NOMO-1 treated with DMSO at 0.1 percent for 48 hours (cell line): ENCODE data around the gene PURA.
A peak's percentile ranks its signal among the peaks of the same experiment; 100 is the strongest.

Source experiments
- DNase-seq: peaks from one replicate; lab custom pipeline; 2025; ENCODE audit not compliant: unreplicated experiment; lab: John Stamatoyannopoulos, UW

Gene PURA

DNA sequence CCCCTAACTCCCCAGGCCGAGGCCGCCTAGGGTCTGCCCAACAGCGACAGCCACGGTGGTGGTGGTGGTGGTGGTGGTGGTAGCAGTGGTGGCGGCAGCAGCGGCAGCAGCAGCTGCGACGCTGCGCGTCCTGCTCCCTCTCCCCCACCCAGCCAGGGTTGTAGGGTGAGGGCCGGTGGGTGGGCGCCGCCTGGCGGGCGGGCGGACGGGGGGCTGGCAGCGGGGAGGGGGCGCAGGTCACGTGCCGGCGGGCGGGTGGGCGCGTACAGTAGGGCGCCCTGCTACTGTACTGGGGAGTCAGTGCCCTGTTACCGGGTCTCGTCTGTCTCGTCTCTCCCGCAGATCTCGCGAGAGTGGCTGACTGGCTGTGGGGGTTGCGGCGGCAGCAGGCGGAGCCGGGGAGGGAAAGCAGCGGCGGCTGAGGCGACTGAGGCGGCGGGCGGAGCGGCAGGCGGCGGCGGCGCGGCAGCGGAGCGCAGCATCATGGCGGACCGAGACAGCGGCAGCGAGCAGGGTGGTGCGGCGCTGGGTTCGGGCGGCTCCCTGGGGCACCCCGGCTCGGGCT lies at the start of gene PURA:
Gene PURA (plus strand): TSS at position 411 of the 565 bp plus-strand sequence. CDS start 73 bp downstream, at position 484.
- peak; percentile 92 for DNase-seq

GRCh38 chr5:140072812-140073211 lies 41.1 kb upstream of the PURA start:
- no peak for DNase-seq

DNA sequence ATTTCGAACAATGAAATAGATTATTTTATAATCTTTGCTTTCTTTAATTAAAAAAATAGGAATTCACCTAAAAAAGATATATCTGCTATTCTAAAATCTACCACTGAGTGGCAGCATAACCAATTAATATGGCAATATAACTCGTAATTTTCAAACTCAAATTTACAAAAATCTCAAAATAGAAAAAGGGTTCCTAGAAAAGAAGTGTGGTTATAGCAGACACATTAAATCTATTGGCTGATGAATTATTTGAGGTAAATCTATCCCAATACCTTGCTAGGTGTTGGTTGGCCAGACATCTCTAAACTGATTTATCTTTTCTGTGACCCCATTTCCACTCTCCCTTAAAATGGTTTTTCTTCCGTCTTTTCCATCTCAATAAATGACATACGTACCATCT lies 40.6 kb upstream of the PURA start:
- DNase-seq, result peak; percentile 9

- DNase-seq, result peak; percentile 6
Measured at GRCh38 chr5:140075371-140075770, 38.5 kb upstream of the PURA start.

DNA sequence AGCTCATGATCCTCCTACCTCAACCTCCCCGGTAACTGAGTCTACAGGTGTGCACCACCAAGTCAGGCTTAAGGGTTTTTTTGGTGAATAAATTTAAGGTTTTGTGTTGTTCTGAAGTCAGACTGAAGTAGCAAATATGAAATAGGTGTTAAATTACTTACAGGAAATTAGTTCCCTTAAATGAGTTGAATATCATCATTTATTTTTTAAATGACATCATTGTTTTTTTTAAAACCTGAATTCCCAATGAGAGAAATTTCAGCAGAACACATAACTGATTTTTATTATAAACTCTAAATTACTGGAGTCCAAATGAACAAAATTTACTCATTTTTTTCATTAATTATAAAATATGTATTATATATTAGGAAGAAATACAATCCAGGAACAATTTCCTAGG lies 37.8 kb upstream of the PURA start:
- DNase-seq, result no peak

- no peak for DNase-seq
Measured at GRCh38 chr5:140076788-140077187, 37.1 kb upstream of the PURA start.

- peak; percentile 7 for DNase-seq
Measured at GRCh38 chr5:140083120-140083519, 30.8 kb upstream of the PURA start.

GRCh38 chr5:140083650-140084049 lies 30.3 kb upstream of the PURA start:
- DNase-seq, result no peak

DNA sequence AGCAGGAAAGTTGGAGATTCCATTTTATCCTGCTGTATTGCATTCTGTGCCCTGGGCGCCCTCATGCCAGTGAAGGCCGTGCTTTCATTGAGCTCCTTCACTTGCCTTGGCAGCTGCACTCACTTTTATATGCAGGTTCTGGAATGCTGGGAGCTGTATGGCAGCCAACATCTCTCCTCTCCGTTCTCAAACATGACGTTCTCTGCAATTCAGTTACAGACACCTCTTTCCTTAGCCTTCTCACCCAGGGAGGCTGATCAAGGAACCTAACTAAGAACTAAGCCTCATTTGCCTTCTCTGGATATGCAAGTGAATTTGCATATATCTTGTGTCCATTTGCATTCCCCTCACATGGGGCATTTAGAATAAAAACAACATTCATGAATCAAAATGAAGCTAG lies 29.4 kb upstream of the PURA start:
- DNase-seq, result no peak

DNA sequence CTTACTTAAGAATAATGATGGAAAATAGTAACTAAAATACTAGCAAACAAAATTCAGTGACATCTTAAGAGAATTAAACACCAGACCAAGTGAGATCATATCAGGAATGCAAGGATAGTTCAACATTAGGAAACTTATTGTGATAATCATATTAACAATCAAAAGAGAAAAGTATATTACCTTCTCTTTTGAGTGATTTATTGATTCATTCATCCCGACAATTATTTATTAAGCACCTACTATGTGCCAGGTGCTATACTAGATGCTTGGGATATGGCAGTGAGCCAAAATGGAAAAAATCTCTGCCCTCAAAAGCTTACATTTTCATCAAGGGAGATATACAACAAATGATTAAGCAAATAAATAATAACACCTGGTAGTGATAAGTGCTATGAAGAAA lies 23.7 kb upstream of the PURA start:
- no peak for DNase-seq

- no peak for DNase-seq
Measured at GRCh38 chr5:140093179-140093578, 20.7 kb upstream of the PURA start.

GRCh38 chr5:140093866-140094265 lies 20.0 kb upstream of the PURA start:
- no peak for DNase-seq

- no peak for DNase-seq
Measured at GRCh38 chr5:140094889-140095288, 19.0 kb upstream of the PURA start.

DNA sequence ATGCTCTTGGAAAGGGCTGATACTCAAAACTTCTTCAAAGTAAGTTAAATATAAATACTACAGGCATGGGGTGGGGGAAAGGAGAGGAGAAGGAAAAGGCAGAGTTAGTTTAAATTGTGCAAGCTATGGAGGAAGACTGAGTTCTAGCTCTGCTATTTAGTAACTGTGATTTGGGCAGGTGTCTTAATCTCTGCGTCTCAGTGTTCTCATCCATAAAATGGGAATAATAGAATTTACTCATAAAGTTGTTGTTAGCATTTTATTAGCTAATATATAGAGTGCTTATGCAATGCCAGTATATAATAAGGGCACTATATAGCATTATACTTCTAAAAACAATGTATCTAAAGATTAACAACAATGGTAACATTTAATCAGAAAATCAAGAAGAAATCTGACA lies 12.7 kb upstream of the PURA start:
- no peak for DNase-seq

- no peak for DNase-seq
Measured at GRCh38 chr5:140103154-140103553, 10.8 kb upstream of the PURA start.

- no peak for DNase-seq
Measured at GRCh38 chr5:140104100-140104499, 9.8 kb upstream of the PURA start.

- no peak for DNase-seq
Measured at GRCh38 chr5:140106101-140106500, 7.8 kb upstream of the PURA start.

GRCh38 chr5:140106805-140107311 lies 7.1 kb upstream of the PURA start:
- DNase-seq, result no peak

DNA sequence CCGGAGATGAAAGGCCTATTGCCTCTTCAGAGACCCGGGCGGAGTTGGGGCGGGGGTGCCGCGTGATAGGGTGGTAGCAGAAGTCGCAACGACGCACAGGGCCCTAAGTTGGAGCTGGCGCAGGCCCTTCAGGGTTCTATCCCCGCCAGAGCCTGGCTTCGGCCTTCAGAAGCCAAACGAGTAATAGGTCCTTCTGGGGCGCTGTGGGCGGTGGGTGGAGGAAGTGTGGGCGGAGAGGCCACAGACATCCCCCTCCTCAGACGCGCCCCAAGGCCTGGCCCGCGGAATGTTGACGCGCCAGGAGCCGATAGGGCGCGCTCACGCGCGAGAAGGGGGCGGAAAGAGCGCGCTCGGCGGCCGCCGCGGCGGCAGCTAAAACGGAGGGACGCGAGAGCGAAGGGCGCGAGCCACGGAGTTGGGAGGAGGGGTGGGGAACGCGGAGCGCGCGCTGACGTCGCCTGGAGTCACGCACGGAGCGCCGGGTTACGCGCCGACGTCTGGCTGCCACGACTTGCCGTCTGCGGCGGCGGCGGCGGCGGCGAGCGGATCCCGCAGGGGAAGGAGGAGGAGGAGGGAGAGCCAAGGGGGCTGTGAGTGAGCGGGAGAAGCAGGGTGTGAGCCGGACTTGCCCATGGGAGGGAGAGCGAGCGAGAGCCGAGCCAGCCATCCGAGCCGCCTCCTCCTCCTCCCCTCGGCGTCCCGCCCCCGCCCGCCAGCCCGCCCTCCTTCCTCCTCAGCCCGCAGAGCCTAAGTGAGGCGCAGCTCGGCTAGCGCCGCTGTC lies 6.4 kb upstream of the PURA start:
- peak; percentile 90 for DNase-seq

- no peak for DNase-seq
Measured at GRCh38 chr5:140108093-140109017, 5.6 kb upstream of the PURA start.

DNA sequence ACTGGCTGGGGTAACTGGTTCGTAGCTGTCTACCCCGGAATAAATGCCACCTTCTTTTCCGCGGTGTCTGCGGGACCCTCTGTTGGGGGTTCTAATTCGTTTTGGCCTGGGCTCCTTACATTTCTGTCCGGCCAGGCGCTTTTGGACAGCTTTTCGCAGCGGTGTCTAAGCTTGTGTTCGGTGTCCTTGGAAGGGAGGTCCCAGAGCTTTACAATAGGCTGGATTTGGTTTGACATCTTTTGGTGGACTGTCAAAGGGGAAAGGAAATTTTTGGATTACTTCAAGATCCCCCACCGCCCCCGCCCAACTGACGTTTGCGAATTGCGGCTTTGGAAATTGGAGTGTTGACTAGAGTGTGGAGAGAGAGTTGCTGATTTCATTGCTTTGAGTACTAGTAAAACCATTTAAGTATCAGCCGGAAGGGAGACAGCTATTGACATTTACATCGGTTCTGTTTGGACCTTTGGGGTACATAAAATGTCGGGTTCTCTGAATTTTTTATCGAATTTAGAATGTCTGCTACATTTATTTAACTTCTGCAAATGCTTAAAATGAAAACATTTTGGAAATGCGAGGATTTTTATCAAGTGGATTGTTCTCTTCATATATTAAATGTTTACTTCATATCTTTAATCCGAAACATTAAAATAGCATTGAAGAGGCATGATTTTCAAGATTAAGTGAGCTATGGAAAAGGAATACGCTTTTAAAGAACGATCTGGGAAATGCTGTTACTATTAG lies 4.7 kb upstream of the PURA start:
- no peak for DNase-seq
